Measurements from ENCODE around the gene TENT4B. TPM values are rescaled to one million over a fixed set of nuclear protein-coding genes. Genes with fewer than 3 reads are reported as not detected.

TENT4B gene
- total and polyA plus RNA-seq, 2 experiments from 2014 or later: 7.7 to 14.8 TPM

DNA sequence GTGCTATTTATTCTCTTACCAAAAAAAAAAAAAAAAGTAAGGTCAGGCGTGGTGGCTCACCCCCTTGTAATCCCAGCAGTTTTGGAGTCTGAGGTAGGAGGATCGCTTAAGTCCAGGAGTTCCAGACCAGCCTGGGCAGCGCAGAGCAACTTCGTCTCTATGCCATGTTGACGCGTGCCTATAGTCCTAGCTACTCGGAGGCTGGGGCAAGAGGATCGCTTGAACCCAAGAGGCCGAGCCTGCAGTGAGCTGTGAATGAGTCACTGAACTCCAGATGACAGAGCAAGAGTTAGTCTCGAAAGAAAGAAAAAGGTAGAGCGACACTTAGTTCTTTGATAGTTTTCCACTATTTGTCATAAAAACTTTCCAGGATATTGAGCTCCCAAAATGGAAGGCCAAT lies 1.4 kb upstream of the TENT4B start:
- peak overlapping the region; percentile 99 for H3K27ac ChIP-seq
- no peak for DNase-seq (ENCODE audit: low spot score)

DNA sequence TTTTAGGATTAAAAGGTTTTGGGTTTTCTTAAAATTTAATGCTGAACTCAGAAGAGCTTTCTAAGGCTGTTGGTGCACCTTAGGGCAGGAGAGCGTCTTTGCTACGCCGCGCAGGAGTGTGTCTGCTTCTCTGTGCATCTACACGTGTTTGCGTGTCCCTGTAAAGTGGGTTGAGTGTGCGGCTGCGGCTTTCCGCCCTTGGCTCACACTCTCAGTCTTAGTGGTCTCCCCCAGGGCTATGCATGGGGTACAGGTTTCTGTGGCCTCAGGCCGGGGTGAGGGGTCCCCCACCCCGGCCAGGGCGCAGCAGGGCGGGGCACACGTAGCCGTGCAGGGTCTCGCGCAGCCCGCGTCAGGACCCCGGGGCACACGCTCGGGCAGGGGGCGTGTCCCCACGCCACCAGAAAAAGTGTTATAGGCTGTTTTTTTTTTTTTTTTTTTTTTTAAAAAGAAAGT lies 727 bp upstream of the TENT4B start:
- Histone ChIP-seq H3K9me3 (ENCODE audit: low read depth) (no peaks in the 10 kb centered on the region), H3K27me3 (no peaks in the 10 kb centered on the region), H3K27ac (peak overlapping the region; percentile 99), H3K4me3 (peak overlapping the region; percentile 78), H3K79me2 (peaks cover 32% of the 10 kb centered on the region), H3K9me2 (replicated peaks; ENCODE audit: insufficient read depth) (no peaks in the 10 kb centered on the region), H3K4me1 (ENCODE audit: insufficient read depth) (peaks cover 7% of the 10 kb centered on the region), H3K36me3 (replicated peaks; ENCODE audit: insufficient read depth, low read depth) (no peaks in the 10 kb centered on the region), H2AFZ (peak overlapping the region; percentile 97), H3K4me2 (peak overlapping the region; percentile 92), H4K20me1 (ENCODE audit: insufficient read depth, poor library complexity, severe bottlenecking) (peaks cover 36% of the 10 kb centered on the region)
- TF ChIP-seq EZH2 (IDR thresholded peaks at IDR 0.05; ENCODE audit: borderline replicate concordance) (no peak), EZH2phosphoT487 (IDR thresholded peaks at IDR 0.05; ENCODE audit: low read depth, severe bottlenecking, unreplicated experiment) (no peak)
- TF ChIP-seq, protein P1, sequence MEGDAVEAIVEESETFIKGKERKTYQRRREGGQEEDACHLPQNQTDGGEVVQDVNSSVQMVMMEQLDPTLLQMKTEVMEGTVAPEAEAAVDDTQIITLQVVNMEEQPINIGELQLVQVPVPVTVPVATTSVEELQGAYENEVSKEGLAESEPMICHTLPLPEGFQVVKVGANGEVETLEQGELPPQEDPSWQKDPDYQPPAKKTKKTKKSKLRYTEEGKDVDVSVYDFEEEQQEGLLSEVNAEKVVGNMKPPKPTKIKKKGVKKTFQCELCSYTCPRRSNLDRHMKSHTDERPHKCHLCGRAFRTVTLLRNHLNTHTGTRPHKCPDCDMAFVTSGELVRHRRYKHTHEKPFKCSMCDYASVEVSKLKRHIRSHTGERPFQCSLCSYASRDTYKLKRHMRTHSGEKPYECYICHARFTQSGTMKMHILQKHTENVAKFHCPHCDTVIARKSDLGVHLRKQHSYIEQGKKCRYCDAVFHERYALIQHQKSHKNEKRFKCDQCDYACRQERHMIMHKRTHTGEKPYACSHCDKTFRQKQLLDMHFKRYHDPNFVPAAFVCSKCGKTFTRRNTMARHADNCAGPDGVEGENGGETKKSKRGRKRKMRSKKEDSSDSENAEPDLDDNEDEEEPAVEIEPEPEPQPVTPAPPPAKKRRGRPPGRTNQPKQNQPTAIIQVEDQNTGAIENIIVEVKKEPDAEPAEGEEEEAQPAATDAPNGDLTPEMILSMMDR (IDR thresholded peaks at IDR 0.05; ENCODE audit: poor library complexity): no peak
- 1% methylated on average over 24 of the region's 24 CpGs for WGBS (ENCODE audit: low lambda C conversion rate, missing lambda C conversion rate)
- DNase-seq (ENCODE audit: low spot score): peak; percentile 49

More for the DNA sequence above, 1.4 kb upstream of the TENT4B start:
- TF ChIP-seq EZH2phosphoT487 (IDR thresholded peaks at IDR 0.05; ENCODE audit: low read depth, severe bottlenecking, unreplicated experiment): no peak
- no peak for TF ChIP-seq EZH2 (IDR thresholded peaks at IDR 0.05; ENCODE audit: borderline replicate concordance)
- TF ChIP-seq, protein P1 (IDR thresholded peaks at IDR 0.05; ENCODE audit: poor library complexity): no peak
- no peaks in the 10 kb centered on the region for H3K36me3 ChIP-seq (replicated peaks; ENCODE audit: insufficient read depth, low read depth)
- H3K4me3 ChIP-seq: no peak overlapping the region
- H4K20me1 ChIP-seq (ENCODE audit: insufficient read depth, poor library complexity, severe bottlenecking): peaks cover 29% of the 10 kb centered on the region
- H2AFZ ChIP-seq: peak overlapping the region; percentile 97
- H3K9me2 ChIP-seq (replicated peaks; ENCODE audit: insufficient read depth): no peaks in the 10 kb centered on the region
- H3K9me3 ChIP-seq (ENCODE audit: low read depth): no peaks in the 10 kb centered on the region
- H3K79me2 ChIP-seq: peaks cover 26% of the 10 kb centered on the region
- H3K4me2 ChIP-seq: peak overlapping the region; percentile 92
- peaks cover 2% of the 10 kb centered on the region for H3K4me1 ChIP-seq (ENCODE audit: insufficient read depth)
- H3K27me3 ChIP-seq: no peaks in the 10 kb centered on the region
- WGBS (ENCODE audit: low lambda C conversion rate, missing lambda C conversion rate): 93% methylated on average over 11 of the region's 11 CpGs

DNA sequence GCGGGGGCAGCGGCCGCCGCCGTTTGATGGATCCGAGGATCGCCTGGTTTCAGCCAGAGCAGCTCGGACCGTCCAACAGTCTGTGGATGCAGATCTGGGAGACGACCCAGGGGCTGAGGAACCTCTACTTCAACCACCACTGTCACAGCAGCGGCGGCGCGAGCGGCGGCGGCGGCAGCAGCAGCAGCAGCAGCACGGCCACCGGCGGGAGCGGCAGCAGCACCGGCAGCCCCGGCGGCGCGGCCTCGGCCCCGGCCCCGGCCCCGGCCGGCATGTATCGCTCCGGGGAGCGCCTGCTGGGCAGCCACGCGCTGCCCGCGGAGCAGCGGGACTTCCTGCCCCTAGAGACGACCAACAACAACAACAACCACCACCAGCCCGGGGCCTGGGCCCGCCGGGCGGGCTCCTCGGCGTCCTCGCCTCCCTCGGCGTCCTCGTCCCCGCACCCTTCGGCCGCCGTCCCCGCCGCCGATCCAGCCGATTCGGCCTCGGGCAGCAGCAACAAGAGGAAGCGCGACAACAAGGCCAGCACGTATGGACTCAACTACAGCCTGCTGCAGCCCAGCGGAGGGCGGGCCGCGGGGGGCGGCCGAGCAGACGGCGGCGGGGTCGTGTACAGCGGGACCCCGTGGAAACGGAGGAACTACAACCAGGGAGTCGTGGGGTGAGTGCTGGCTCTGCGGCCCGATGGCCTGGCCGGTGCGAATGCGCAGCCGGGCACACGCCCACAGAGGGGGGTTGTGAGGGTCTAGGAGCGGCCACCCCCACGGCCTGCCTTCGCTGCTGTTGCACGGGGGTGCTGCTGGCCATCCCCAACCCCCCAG lies 702 bp downstream of the TENT4B start:
- H3K4me3 ChIP-seq: peak overlapping the region; percentile 92
- H3K27ac ChIP-seq: peak overlapping the region; percentile 79
- H3K4me1 ChIP-seq (ENCODE audit: insufficient read depth): peaks cover 7% of the 10 kb centered on the region
- peak overlapping the region; percentile 98 for H3K4me2 ChIP-seq
- DNase-seq (ENCODE audit: low spot score): no peak
- peaks cover 48% of the 10 kb centered on the region for H4K20me1 ChIP-seq (ENCODE audit: insufficient read depth, poor library complexity, severe bottlenecking)
- H3K9me3 ChIP-seq (ENCODE audit: low read depth): no peaks in the 10 kb centered on the region
- no peak overlapping the region for H2AFZ ChIP-seq
- no peaks in the 10 kb centered on the region for H3K36me3 ChIP-seq (replicated peaks; ENCODE audit: insufficient read depth, low read depth)
- TF ChIP-seq EZH2phosphoT487 (IDR thresholded peaks at IDR 0.05; ENCODE audit: low read depth, severe bottlenecking, unreplicated experiment) (no peak), EZH2 (IDR thresholded peaks at IDR 0.05; ENCODE audit: borderline replicate concordance) (no peak)
- TF ChIP-seq, protein P1 (IDR thresholded peaks at IDR 0.05; ENCODE audit: poor library complexity): no peak
- H3K27me3 ChIP-seq: no peaks in the 10 kb centered on the region
- H3K9me2 ChIP-seq (replicated peaks; ENCODE audit: insufficient read depth): no peaks in the 10 kb centered on the region
- 2% methylated on average over 33 of the region's 89 CpGs for whole genome bisulfite sequencing (ENCODE audit: low lambda C conversion rate, missing lambda C conversion rate)
- H3K79me2 ChIP-seq: peaks cover 46% of the 10 kb centered on the region

Measured in hepatocyte (in vitro differentiated cells).